Pons (tissue), 1 donor: ENCODE results near the gene TBPL1.
A peak's percentile ranks its signal among the peaks of the same experiment; 100 is the strongest.

ENCODE experiments used
- DNase-seq: peaks from one replicate; pipeline ENCODE4 v3.0.0-alpha.2; 2016; ENCODE audit warnings: low spot score

Gene TBPL1

DNA sequence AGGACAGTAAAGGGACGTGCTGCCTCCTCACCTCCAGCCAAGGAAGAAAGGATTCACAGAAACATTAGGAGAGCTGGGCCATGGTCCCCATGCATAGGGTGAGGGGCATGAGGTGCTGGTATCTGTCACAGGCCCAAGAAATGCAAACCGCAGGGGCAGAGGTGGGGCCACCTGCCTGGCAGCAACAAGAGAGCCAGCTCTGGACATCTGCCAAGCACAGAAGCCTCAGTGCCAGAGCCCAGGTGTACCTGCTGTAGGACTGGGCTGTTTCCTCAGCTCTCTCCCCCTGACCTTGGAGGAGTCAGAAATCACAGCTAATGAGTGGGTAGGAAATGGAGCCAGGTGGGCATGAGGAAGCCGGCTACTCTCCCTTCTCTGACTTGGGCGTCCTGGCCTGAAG, 54.1 kb downstream of the TBPL1 start:
- no peak for DNase-seq

DNA sequence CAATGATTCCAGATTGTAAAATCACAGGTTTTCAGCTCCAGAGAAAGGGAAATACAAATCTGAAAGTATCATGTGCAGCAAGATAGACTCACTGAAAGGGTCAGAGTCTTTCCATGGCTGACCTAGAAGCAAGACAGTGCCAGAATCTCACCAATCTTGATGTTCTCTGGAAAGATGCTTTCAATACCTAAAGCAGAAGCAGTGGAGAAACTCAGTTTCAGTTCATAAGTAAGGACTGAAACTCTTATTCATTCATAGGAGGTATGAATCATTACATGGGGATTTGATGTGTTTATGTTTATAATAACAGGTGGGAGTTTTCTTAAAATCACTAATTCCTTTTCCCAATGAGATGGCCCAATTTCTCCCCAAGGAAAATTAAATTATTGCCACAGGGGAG, 56.9 kb downstream of the TBPL1 start:
- DNase-seq = no peak

DNA sequence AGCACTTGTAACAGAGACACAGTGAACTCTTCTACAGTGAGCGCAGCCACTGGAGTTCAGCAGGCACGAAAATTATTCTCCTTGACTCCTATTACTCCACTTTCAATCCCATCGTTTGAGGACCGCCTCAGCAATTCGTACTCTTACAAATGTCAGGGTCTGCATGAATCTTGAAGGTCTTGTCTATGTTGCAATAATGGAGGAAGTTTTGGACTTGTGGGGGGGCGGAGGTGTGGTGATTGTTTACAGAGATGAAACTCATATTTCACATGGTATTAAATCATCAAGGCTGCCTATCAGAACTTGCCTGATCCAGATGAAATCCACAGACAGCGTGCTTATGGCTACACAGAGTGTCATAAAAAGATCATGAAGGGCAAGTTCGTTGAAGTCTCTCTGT, 57.4 kb downstream of the TBPL1 start:
- DNase-seq = no peak

DNA sequence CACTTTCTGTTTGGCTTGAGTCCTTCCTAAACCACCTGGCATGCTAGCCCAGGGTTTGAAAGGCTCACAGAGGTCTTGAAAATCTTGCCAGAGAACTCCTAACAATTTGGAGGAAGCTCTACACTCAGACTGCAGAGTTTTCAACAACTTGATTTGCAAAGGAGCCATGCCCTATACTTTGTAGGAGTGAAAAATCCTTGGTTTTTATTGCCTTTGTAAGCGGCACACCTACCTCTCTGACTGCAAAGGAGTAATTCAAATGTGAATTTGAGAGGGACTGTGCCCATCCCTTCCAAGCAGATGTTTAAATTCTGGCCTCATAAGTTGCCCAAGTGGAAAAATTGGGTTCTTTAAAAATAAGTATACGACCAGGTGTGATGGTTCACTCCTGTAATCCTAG, 58.0 kb downstream of the TBPL1 start:
- no peak for DNase-seq

DNA sequence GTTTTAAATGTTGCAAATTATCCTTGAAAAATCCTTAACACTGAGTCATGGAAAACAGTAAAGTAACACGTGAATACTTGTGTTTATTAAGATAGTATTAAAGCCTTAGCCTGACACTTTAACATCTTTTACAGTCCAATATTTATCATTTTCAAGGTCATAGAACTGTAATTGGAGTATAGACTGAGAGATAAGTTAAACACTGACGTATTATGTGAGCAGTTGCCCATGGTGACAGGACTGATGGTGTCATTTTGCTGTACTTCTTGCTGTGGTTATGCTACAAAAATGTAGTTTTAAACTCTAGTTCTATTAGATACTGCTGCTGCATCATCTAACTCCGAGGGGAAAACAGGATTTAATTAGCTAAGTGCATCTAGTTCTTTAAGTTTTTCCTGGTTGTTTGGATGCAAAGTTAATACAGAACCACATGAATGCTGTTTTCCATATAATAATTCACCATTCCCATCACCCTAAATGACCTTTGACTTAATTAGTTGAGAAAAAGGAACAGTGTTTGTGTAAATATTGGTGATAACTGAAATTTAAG, 61.6 kb downstream of the TBPL1 start:
- DNase-seq = no peak

DNA sequence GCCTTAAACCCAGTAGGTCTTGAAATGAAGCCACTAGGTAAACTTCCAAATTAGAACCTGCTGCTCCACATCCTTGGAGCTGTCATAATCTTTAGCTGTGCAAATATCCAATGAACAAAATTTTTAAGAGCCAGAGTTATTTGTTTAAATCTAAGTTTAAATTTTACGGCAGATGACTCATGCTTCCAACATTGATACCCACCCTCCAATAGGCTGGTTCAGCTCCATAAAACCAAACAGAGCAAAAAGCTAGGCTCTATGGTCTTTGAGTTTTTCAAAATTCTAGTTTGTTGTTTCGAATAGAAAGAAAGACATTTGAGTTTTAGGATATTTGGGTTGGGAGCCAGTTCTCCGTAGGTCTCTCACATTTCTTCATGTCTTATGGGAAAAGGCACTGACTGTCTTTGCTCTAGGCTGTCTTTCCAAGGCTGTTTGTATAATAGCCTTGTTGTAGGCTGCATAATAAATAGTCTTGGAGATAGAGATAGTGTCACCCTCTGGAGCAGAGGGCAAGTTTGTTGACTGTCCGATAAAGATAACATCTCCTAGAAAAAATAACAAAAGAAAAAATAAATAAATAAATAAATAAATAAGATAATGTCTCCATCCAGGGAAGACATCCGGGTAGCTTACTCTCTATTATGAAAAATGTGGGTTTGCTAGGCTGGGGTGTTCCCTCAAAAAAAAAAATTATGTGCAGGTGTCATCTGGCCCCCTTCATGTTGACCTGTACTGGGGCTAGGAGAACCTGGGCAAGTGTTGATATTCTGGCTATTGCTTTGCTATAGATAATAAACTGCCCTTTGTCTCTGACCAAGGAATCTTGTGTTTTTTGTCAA, 62.9 kb downstream of the TBPL1 start:
- no peak for DNase-seq

DNA sequence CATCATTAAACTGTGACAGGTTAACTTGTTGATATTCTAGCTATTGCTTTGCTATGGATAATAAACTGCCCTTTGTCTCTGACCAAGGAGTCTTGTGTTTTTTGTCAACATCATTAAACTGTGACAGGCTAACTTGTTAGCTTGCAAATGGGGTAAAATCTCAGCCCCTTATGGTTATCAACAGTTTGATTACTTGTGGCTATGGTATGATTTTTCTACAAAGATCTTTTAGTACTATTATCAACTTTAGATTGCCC, 63.5 kb downstream of the TBPL1 start:
- no peak for DNase-seq

DNA sequence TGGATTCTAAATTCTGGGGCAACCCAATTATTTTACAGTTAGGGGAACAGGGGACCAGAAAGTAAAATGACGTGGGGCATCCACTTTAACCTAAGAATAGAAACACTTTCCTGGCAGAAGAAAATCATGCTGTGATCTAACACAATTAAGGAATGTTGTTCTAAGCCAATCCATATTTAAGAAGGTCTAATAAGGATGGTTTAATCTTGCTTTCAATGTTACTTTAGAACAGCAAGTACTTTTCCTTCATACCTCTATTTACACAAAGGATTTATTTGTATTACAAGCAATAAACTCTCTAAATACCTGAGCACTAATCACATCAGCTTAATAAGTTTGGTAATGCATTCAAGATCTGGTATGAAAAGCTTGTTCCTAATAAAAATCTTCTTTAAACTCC, 67.0 kb downstream of the TBPL1 start:
- DNase-seq = no peak

DNA sequence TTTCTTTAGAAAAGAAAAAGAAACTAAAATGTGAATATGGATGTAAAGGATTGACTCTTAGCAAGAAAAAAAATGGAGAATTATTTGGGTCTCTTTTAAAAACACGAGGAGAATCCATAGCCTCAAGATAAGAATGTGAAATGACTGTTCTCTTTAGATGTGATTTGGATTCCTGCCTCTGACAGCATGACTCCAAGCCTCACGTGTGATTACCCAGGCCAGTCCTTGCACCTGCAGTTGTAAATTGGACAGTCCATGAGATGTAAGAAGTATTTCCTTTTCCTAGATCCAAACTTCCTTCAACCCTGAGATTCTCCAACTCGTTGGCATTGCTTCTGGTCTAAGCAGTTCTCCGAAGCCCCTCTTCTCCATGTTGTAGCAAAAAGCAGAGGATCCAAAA, 67.5 kb downstream of the TBPL1 start:
- DNase-seq = no peak

DNA sequence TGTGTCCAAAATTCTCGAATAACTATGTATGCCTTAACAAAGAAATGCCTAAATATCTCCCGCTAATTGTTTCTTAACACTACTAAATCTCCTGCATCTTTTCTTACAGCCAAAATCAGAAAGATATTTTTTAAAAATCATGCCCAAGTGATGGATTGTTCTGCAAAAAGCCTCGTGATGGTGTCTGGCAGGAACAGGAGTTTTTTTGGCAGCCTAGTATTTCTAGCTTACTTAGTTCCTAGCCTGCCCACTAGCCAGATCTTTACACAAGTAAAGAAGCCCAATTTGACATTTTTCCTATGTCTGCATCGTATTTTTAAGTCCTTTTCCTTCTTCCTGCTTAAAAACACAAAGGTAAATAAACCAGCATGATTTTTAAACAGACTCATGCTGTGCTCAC, 67.9 kb downstream of the TBPL1 start:
- DNase-seq = no peak

DNA sequence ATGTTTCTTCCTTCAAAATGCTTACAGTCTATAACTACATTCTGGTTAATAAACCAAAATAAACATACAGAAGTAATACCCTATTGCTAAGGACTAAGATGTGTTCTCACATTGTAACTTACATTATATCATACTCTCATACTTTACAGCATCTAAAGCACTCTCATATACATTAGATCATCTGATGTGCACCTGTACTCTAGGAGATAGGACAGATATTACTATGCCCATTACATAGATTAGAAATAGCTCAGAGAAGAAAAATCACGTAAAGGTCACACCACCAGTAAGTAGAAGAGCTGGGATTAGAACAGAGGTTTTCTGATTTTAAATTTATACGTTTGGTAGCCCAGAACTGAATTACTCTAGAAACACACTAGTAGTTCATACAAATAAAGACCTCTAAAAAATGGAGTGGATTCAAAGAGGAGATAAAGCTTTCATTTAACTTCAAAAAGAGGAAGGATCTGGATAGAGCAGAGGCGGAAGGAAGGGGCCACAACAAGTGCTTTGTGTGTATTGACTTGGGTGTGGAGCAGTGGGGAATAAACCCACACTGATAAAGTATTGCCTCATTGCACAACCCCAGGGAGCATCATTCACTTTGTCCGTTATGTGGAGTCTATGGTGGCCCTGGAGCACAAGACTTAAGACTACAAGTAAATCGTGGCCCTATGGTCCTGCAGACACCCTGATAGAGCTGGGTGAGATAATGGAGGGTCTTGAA, 68.5 kb downstream of the TBPL1 start:
- no peak for DNase-seq

DNA sequence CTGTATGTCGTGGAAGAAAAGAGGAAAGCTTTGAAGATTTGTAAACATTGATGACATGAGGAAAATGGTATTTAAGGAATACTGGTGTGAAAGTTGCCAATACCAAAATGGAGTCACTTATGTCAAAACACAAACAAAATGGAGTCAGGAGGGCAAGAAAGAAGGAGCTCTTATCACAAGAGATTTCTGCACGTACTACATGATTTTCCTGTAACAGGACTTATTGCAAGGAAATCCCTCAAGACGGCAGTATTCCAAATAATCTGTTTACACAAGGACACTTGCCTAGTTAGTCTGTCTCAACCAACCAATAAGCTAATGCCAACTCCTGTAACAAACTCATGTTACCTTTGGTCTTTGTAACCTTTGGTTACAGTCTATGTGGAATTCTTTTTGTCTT, 69.6 kb downstream of the TBPL1 start:
- no peak for DNase-seq

DNA sequence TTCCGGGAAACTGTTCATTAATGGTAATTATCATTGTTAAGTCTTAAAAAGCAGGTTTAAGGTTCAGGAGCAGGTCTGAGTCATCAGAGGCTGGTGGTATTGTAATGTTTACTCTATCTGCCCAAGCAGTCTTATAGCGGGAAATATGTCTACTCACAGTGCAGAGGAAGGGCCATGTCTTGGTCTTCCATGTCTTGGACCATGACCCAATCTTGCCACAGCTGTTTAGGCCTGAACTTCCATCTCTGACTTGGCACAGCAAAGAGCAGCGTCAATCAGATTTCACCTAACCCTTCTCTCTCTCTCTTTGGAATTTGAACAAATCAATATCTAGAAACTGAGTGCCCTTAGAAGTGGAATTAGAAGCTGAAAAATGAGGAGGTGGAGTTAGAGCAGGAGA, 73.6 kb downstream of the TBPL1 start:
- DNase-seq = no peak

DNA sequence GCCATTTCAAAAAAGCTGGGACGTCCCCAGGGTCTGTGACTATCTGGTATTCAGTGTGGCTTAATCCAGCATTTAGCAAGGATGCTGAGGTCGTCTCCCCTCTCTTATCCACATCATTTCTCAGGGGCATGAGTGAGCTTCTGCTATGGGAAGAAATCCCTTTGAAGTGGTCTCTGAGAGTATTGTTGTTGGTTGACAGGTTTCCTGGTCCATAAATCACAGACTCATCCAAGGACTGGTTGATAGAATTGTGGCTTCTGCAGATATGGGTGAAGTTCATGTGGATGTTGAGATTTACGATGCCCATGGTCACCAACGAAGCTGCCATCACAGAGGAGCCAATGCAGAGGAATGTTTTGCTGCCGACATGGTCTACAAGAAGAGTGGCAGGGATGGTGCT, 75.4 kb downstream of the TBPL1 start:
- no peak for DNase-seq

DNA sequence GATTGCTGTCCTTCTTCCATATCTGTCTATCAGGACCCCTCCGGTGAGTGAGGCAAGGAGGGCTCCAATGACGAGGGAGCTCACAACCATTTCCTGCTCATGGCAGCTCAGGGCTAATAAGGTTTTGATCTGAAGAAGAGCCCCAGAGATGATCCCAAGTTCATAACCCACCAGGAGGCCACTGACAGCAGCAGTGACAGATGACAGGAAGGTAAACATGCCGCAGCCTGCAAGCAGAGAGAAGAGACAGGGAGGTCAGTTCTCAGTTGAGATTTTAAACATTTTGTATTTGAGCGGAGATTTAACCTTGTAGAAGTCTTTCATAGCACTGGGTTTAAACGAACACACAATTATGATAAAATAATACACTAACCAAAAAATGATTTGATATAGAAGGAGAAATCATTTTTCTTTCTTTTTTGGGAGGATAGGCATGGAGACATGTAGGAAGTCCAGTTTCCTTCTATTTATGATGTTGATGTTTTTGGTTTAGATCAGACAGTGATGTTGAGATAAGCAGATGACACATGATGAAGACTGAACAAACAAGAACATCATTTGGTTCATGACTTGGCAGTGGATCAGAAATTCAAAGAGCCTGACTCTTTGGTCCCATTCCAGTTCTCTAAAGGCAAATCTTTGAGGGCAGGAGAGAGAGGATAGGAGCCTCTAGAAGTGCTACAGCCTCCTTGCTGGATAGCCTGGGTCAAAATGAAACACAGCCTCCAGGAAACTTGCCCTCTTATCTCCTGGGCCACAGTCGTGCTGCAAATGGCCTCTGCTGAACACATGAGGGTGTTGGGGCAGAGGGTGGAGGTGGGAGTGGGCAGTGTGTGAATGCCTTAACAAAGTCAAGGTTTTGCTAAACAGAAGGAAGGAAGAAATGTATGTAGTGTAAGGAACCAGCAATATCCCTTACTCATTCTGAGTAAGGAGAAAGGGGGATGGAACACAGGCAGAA, 76.8 kb downstream of the TBPL1 start:
- DNase-seq = no peak

DNA sequence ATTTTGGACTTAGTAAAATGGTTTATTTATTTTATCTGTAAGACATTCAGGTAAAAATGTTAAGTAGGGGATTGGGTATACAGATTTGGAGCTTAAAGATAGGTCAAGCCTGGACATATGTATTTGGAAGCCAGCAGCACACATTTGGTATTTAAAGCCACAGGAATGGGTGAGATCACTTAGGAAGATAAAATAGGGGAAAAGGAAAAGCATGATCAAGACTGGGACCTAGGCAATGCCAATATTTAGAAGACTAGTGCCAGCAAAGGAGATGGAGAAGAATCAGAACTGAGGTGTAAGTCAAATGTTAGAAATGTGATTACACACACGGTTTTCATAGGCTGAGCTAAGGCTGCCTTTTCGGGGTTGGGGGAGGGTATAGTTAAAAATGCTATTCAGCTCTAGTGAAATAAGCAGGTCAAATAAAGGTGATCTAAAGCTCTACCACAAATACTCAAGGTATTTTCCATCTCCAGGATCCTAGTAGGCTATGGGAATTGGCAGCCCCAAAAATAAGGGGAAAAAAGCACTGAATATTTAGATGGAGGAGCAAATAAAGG, 78.8 kb downstream of the TBPL1 start:
- DNase-seq = no peak

DNA sequence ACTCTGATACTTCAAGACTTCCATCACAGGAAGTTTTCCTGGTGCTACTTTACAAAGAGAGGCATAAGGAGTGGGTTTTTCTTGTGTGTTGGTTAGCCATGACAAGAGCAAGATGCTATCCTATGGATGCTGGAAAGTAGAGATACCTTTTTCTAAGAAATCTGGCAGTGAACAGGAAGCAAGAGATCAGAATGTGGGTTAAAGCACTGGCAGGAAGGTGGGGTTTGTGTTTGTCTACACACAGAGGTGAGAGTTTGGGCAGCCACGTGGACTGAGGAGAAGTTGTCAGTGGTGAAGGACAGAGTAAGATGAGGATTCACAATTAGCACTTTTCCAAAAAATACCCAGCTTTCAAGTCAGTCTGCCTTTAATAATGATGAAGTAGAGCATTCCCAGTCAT, 81.5 kb downstream of the TBPL1 start:
- no peak for DNase-seq

DNA sequence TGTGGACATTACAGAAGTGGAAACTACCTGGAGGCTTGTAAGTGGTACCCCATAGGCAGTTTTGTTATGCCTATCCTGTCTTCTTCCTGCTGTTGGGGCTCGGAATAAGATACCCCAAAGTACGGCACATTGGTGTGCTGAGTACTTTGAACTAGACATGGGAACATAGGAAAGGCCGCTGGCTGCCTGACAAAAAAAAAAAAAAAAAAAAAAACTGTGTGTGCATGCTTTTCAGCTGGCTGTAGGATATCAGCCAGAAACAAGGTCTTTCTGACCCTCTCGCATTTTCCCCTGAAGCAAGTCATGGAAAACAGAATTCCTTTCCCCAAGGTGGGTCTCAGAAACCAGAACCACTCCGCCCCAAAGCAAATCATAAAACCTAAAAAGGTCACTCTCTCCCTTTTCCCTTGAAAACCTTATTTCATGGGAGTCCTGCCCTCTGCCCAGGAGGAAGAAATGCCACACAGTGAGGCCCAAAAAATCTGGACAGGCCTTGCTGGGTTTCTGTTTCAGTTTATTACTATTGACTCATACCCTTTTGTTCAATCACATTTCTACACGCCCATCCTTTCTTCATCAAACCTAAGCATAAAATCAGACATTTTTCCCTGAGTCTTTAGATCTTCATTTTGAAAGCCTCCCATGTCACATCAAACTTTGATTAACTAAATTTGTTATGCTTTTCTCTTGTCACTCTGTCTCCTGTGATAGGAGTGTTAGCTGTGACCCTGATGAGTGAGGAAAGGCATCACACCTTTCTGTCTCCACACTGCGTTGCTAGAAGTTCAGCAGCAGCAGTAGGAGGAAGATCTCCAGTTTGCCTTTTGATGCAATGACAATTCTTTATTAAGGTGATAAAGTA, 82.2 kb downstream of the TBPL1 start:
- no peak for DNase-seq

DNA sequence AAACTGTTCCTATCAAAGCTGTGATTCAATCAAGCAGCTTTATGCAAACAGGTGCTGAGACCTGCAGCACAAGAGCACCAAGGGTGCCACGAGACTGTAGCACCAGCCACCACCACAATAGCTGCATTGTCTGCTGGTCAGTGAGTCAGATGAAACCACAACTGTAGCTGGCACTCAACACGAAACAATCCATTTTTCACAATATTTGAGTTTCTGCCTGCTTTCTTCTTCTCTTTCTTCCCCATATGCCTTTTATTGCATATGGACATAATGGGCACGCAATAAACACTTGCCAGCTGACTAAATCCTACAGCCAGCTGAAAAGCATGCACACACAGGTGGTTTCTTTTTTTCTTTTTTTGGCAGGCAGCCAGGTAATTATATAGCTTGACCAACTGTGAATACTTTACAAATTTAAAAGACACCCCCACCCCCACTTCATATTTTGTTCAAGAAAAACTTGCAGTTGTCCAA, 82.8 kb downstream of the TBPL1 start:
- peak; percentile 85 for DNase-seq

DNA sequence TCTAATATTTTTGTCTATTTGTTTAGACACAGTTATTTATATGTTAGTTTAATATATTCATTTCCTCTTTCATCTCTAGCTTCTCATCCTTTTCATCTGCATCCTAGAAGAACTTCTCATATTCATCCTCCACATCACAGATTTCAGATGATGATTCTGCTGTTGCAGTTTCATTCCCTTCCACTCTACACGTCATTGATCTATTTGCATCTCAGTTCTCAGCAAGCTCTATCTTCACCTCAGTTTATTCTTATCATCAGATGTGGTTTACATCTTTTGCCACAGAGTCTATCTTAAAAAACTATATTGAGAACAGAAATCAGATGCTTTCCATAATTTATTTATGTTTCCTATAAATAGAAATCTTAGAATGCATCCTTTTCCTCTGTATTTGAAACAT, 86.1 kb downstream of the TBPL1 start:
- no peak for DNase-seq
